CD4-positive, alpha-beta T cell (primary cell): ENCODE results near the gene SLC2A4. TPM values are rescaled to one million over a fixed set of nuclear protein-coding genes. Genes with fewer than 3 reads are reported as not detected.

Source experiments
- ATAC-seq: fragments of 200-7000 bp; cut with Tn5 transposase; one replicate; pipeline ENCODE4 v1.10.0; 2022; ENCODE audit warnings: mild to moderate bottlenecking; ENCODE audit not compliant: poor library complexity
- CTCF ChIA-PET: fragments of 350-600 bp; sonication (Branson Sonifier 250); formaldehyde crosslinking; loops from one replicate; lab custom pipeline; 2021; ENCODE audit warnings: antibody characterized with exemption, inconsistent platforms; lab: Charles Lee
- POLR2A ChIA-PET: fragments of 350-600 bp; sonication (Branson Sonifier 250); formaldehyde crosslinking; loops from one replicate; lab custom pipeline; 2021; ENCODE audit warnings: antibody characterized with exemption, inconsistent platforms; lab: Charles Lee
- DNase-seq, 14 experiments: peaks; one replicate each; pipeline ENCODE4 v3.0.0-alpha.2; 2013 to 2020; ENCODE audit warnings: mixed read lengths in 2 of 14
- H3K27ac ChIP-seq, 2 donors: one replicate each; pipeline versions ENCODE4 v1.5.1 to v1.7.0; 2013; ENCODE audit warnings: low read length in 2 of 2, low read depth in 1 of 2, mild to moderate bottlenecking in 1 of 2
- H3K27me3 ChIP-seq, 2 experiments: 1 replicate in 1 of 2; 2 replicates in 1 of 2; pipeline versions ENCODE4 v1.6.1 to v1.7.0; 2013; ENCODE audit warnings: low read length in 2 of 2, control low read depth in 1 of 2, mild to moderate bottlenecking in 1 of 2, moderate library complexity in 1 of 2; ENCODE audit not compliant: insufficient read depth in 2 of 2, control insufficient read depth in 1 of 2
- H3K36me3 ChIP-seq: one replicate; pipeline ENCODE4 v1.6.1; 2013; ENCODE audit warnings: low read length, control low read depth; ENCODE audit not compliant: insufficient read depth
- H3K4me1 ChIP-seq: one replicate; pipeline ENCODE4 v1.6.1; 2013; ENCODE audit warnings: low read length, control low read depth; ENCODE audit not compliant: insufficient read depth
- H3K4me3 ChIP-seq: one replicate; pipeline ENCODE4 v1.5.1; 2013; ENCODE audit warnings: mild to moderate bottlenecking, low read length, moderate library complexity
- H3K9me3 ChIP-seq, 2 experiments: 1 replicate in 1 of 2; 2 replicates in 1 of 2; pipeline versions ENCODE4 v1.6.1 to v1.7.0; 2013; ENCODE audit warnings: low read length in 2 of 2, mild to moderate bottlenecking in 2 of 2, control low read depth in 1 of 2, moderate library complexity in 1 of 2; ENCODE audit not compliant: control insufficient read depth in 1 of 2, insufficient read depth in 1 of 2
- H3K27ac Mint-ChIP-seq: one replicate; pipeline ENCODE4 v1.8.0; 2020; ENCODE audit warnings: mixed read lengths
- H3K27me3 Mint-ChIP-seq: one replicate; pipeline ENCODE4 v1.8.0; 2021; ENCODE audit warnings: mixed read lengths
- H3K36me3 Mint-ChIP-seq: one replicate; pipeline ENCODE4 v1.8.0; 2021; ENCODE audit warnings: low read depth, mixed read lengths
- H3K4me1 Mint-ChIP-seq: one replicate; pipeline ENCODE4 v1.8.0; 2021; ENCODE audit warnings: low read depth, mixed read lengths
- H3K4me3 Mint-ChIP-seq: one replicate; pipeline ENCODE4 v1.8.0; 2020; ENCODE audit warnings: mild to moderate bottlenecking, mixed read lengths
- H3K9me3 Mint-ChIP-seq: one replicate; pipeline ENCODE4 v1.8.0; 2020; ENCODE audit warnings: mixed read lengths
- CTCF ChIP-seq: fragments of 200-600 bp; IDR thresholded peaks from one replicate; pipeline ENCODE4 v1.8.0; 2022; ENCODE audit warnings: antibody characterized with exemption, mild to moderate bottlenecking
- intact Hi-C, 2 experiments: fragments of 100-400 bp; cut with DNase I in 1 of 2; cut with micrococcal nuclease in 1 of 2; formaldehyde crosslinking; loops; one replicate each; pipeline versions ENCODE4 v1.15.1 to v1.9.0; 2023 to 2025; cut with DNase I, micrococcal nuclease
- total RNA-seq, 174 experiments: library from RNA in 2 of 174; stranded (reverse) in 2 of 174; gene quantifications; one replicate each; pipeline ENCODE4 v1.2.3 and lab custom pipeline; 2021 to 2026

SLC2A4 gene
- total RNA-seq, 2 experiments from 2014 or later = not detected

- Mint-ChIP-seq H3K36me3 (peaks cover 82% of the 10 kb centered on the region), H3K4me1 (peaks cover 65% of the 10 kb centered on the region)
Observed at GRCh38 chr17:7238420-7239090, 43.0 kb upstream of the SLC2A4 start.

GRCh38 chr17:7239091-7240027 lies 42.2 kb upstream of the SLC2A4 start, which contains the start of gene PHF23:
PHF23 (minus strand) TSS chr17:7239457; CDS start chr17:7239279, 178 bp downstream.
- H3K27me3 ChIP-seq = no peaks in the 10 kb centered on the region
- DNase-seq (peak; percentile 92 to 99 (median 97)), ATAC-seq (peak; percentile 66)
- ChIA-PET POLR2A (interaction anchor here (0.8 to 17.0 kb wide), 12 partner anchors 11 to 880 kb away, joined by 3 to 234 read pairs (median 4); partner anchors contain the start of genes ACADVL, ACAP1, CTDNEP1 and DLG4), CTCF (interaction anchor here (0.8 to 1.8 kb wide), 4 partner anchors 18 to 448 kb away, joined by 3 to 5 read pairs (median 5); partner anchors contain the start of gene WRAP53)
- peaks cover 58% of the 10 kb centered on the region for H3K4me1 Mint-ChIP-seq
- H3K9me3 ChIP-seq = no peaks in the 10 kb centered on the region
- no peak for TF ChIP-seq CTCF
- peaks cover 4% of the 10 kb centered on the region for H3K27me3 Mint-ChIP-seq
- H3K27ac Mint-ChIP-seq = peak within 1 kb of the TSS; percentile 93
- peaks cover 63% of the 10 kb centered on the region for H3K4me1 ChIP-seq
- peak within 1 kb of the TSS; percentile 93 for H3K4me3 ChIP-seq
- peak within 1 kb of the TSS; percentile 88 for H3K27ac ChIP-seq
- H3K4me3 Mint-ChIP-seq = peak within 1 kb of the TSS; percentile 94
- intact Hi-C loops = loop anchor here (1.0 to 10.0 kb wide), 2 partner anchors 334 to 605 kb away; no protein-coding TSS in a partner anchor
- H3K36me3 Mint-ChIP-seq = peaks cover 80% of the 10 kb centered on the region
- H3K9me3 Mint-ChIP-seq = no peaks in the 10 kb centered on the region
- peaks cover 40% of the 10 kb centered on the region for H3K36me3 ChIP-seq

More at GRCh38 chr17:7238420-7239090, 43.0 kb upstream of the SLC2A4 start:
- no peaks in the 10 kb centered on the region for H3K9me3 Mint-ChIP-seq
- H3K36me3 ChIP-seq = peaks cover 34% of the 10 kb centered on the region
- peaks cover 4% of the 10 kb centered on the region for H3K27me3 Mint-ChIP-seq
- H3K4me3 ChIP-seq = peak overlapping the region; percentile 93
- TF ChIP-seq CTCF = no peak
- peak overlapping the region; percentile 93 for H3K27ac Mint-ChIP-seq
- POLR2A ChIA-PET = interaction anchor here (0.7 to 17.0 kb wide), 15 partner anchors 12 to 882 kb away, joined by 3 to 234 read pairs (median 4); partner anchors contain the start of genes ACADVL, ACAP1, CTDNEP1 and DLG4
- DNase-seq (peak in 5 of 14 experiments; percentile 27 to 75 (median 57)), ATAC-seq (no peak)
- peaks cover 68% of the 10 kb centered on the region for H3K4me1 ChIP-seq
- H3K4me3 Mint-ChIP-seq = peak overlapping the region; percentile 94
- intact Hi-C loops = loop anchor here (1.0 to 10.0 kb wide), 2 partner anchors 335 to 606 kb away; no protein-coding TSS in a partner anchor
- no peaks in the 10 kb centered on the region for H3K9me3 ChIP-seq
- H3K27ac ChIP-seq = peak overlapping the region; percentile 88
- H3K27me3 ChIP-seq = no peaks in the 10 kb centered on the region
- CTCF ChIA-PET = interaction anchor here (1.8 kb wide), 1 partner anchor 18 kb away, joined by 5 read pairs; no protein-coding TSS in a partner anchor

GRCh38 chr17:7240375-7240774 lies 41.1 kb upstream of the SLC2A4 start:
- no peaks in the 10 kb centered on the region for H3K9me3 ChIP-seq
- H3K4me1 ChIP-seq = peaks cover 53% of the 10 kb centered on the region
- ChIA-PET CTCF (interaction anchor here (1.2 to 3.8 kb wide), 2 partner anchors 20 to 56 kb away, joined by 5 to 20 read pairs; partner anchors contain the start of genes ACADVL and DLG4), POLR2A (interaction anchor here (0.6 to 17.0 kb wide), 8 partner anchors 10 to 446 kb away, joined by 3 to 234 read pairs (median 11); partner anchors contain the start of genes ACADVL, ACAP1, CTDNEP1 and DLG4)
- no peak for ATAC-seq
- DNase-seq = peak in 2 of 14 experiments; percentile 49 to 51
- Mint-ChIP-seq H3K4me3 (peak overlapping the region; percentile 94), H3K27me3 (peaks cover 4% of the 10 kb centered on the region), H3K4me1 (peaks cover 48% of the 10 kb centered on the region), H3K9me3 (no peaks in the 10 kb centered on the region), H3K36me3 (peaks cover 75% of the 10 kb centered on the region), H3K27ac (peak overlapping the region; percentile 93)
- peaks cover 40% of the 10 kb centered on the region for H3K36me3 ChIP-seq
- intact Hi-C loops = no loop called here
- TF ChIP-seq CTCF = no peak
- no peaks in the 10 kb centered on the region for H3K27me3 ChIP-seq
- peak overlapping the region; percentile 14 to 85 for H3K27ac ChIP-seq
- peak overlapping the region; percentile 93 for H3K4me3 ChIP-seq
